SK-N-MC (cell line): Measurements from ENCODE around the gene PPP1R7.

Experiments
- DNase-seq: peaks from one replicate; pipeline ENCODE4 v3.0.0-alpha.2; 2011; ENCODE audit warnings: low read depth, low spot score
- H3K27ac ChIP-seq: fragments of 200-600 bp; sonication (generic); 2 replicates; pipeline ENCODE4 v1.5.1; 2016; ENCODE audit warnings: mixed run types
- H3K36me3 ChIP-seq: fragments of 200-600 bp; sonication (generic); 2 replicates; pipeline ENCODE4 v1.6.1; 2017; ENCODE audit warnings: antibody characterized with exemption, low read length, mixed read lengths; ENCODE audit not compliant: insufficient read depth
- H3K4me3 ChIP-seq: fragments of 200-600 bp; sonication (generic); 2 replicates; pipeline ENCODE4 v1.5.1; 2016
- H3K9ac ChIP-seq: fragments of 200-600 bp; sonication (generic); 2 replicates; pipeline ENCODE4 v1.8.0; 2017; ENCODE audit warnings: mixed run types, mixed read lengths; ENCODE audit not compliant: insufficient read length
- H3K9me3 ChIP-seq: fragments of 200-600 bp; sonication (generic); 2 replicates; pipeline ENCODE4 v1.6.1; 2017; ENCODE audit warnings: low read depth, mild to moderate bottlenecking, antibody characterized with exemption, low read length, moderate library complexity, mixed read lengths
- EZH2 ChIP-seq: fragments of 200-600 bp; sonication (generic); IDR thresholded peaks from one replicate; pipeline ENCODE4 v1.6.1; 2017; ENCODE audit warnings: antibody characterized with exemption
- FOXP2 ChIP-seq: optimal IDR thresholded peaks from 2 replicates; pipeline ENCODE3; 2011; ENCODE audit warnings: mild to moderate bottlenecking, moderate library complexity; ENCODE audit not compliant: insufficient read depth; ENCODE audit errors: extremely low read length, control extremely low read depth
- POLR2AphosphoS5 ChIP-seq: IDR thresholded peaks from 2 replicates; pipeline ENCODE4 v1.6.1; 2012; ENCODE audit warnings: mild to moderate bottlenecking, low read depth, low read length, borderline replicate concordance

The PPP1R7 gene

GRCh38 chr2:241179899-241180298 lies 29.6 kb downstream of the PPP1R7 start:
- TF ChIP-seq FOXP2 (no peak), POLR2AphosphoS5 (no peak), EZH2 (no peak)
- Histone ChIP-seq H3K9me3 (no peaks in the 10 kb centered on the region), H3K9ac (no peak overlapping the region), H3K36me3 (no peaks in the 10 kb centered on the region; the same call in 1 of the 2 replicates), H3K4me3 (no peak overlapping the region), H3K27ac (no peak overlapping the region)
- DNase-seq, result no peak

- H3K9ac ChIP-seq, result no peak overlapping the region
- H3K36me3 ChIP-seq, result no peaks in the 10 kb centered on the region; the same call in 1 of the 2 replicates
- TF ChIP-seq FOXP2, result no peak
- no peak for TF ChIP-seq POLR2AphosphoS5
- no peak for TF ChIP-seq EZH2
- no peak overlapping the region for H3K4me3 ChIP-seq
- H3K27ac ChIP-seq, result no peak overlapping the region
- H3K9me3 ChIP-seq, result no peaks in the 10 kb centered on the region
- DNase-seq, result no peak
These were observed 30.2 kb downstream of the PPP1R7 start for GRCh38 chr2:241180495-241180894.

- Histone ChIP-seq H3K9ac (no peak overlapping the region), H3K4me3 (no peak overlapping the region), H3K27ac (no peak overlapping the region), H3K9me3 (no peaks in the 10 kb centered on the region), H3K36me3 (no peaks in the 10 kb centered on the region)
- no peak for DNase-seq
- no peak for TF ChIP-seq EZH2
- no peak for TF ChIP-seq FOXP2
- TF ChIP-seq POLR2AphosphoS5, result no peak
These were observed 31.9 kb downstream of the PPP1R7 start for GRCh38 chr2:241182126-241182525.

GRCh38 chr2:241182531-241183133 lies 32.4 kb downstream of the PPP1R7 start:
- Histone ChIP-seq H3K9ac (no peak overlapping the region), H3K9me3 (no peaks in the 10 kb centered on the region), H3K36me3 (no peaks in the 10 kb centered on the region), H3K27ac (no peak overlapping the region), H3K4me3 (no peak overlapping the region)
- TF ChIP-seq EZH2 (no peak), POLR2AphosphoS5 (no peak), FOXP2 (no peak)
- DNase-seq, result no peak

- H3K27ac ChIP-seq, result no peak overlapping the region
- no peak overlapping the region for H3K9ac ChIP-seq
- no peak for DNase-seq
- no peak overlapping the region for H3K4me3 ChIP-seq
- no peaks in the 10 kb centered on the region for H3K9me3 ChIP-seq
- H3K36me3 ChIP-seq, result no peaks in the 10 kb centered on the region
- no peak for TF ChIP-seq POLR2AphosphoS5
- no peak for TF ChIP-seq EZH2
- TF ChIP-seq FOXP2, result no peak
These were observed 33.0 kb downstream of the PPP1R7 start for GRCh38 chr2:241183221-241183620.

GRCh38 chr2:241184901-241185300 lies 34.6 kb downstream of the PPP1R7 start:
- Histone ChIP-seq H3K4me3 (no peak overlapping the region), H3K36me3 (no peaks in the 10 kb centered on the region), H3K9ac (no peak overlapping the region), H3K27ac (no peak overlapping the region), H3K9me3 (no peaks in the 10 kb centered on the region)
- TF ChIP-seq POLR2AphosphoS5 (no peak), FOXP2 (no peak), EZH2 (no peak)
- DNase-seq, result no peak

GRCh38 chr2:241185961-241186360 lies 35.7 kb downstream of the PPP1R7 start:
- no peak overlapping the region for H3K27ac ChIP-seq
- H3K36me3 ChIP-seq, result no peaks in the 10 kb centered on the region
- H3K9ac ChIP-seq, result no peak overlapping the region
- no peak for DNase-seq
- no peaks in the 10 kb centered on the region for H3K9me3 ChIP-seq
- TF ChIP-seq EZH2 (no peak), FOXP2 (no peak), POLR2AphosphoS5 (no peak)
- no peak overlapping the region for H3K4me3 ChIP-seq

- no peaks in the 10 kb centered on the region for H3K36me3 ChIP-seq
- peak; percentile 14 for DNase-seq
- peak overlapping the region; percentile 19; the same call in 1 of the 2 replicates for H3K27ac ChIP-seq
- H3K9me3 ChIP-seq, result no peaks in the 10 kb centered on the region
- H3K9ac ChIP-seq, result no peak overlapping the region
- H3K4me3 ChIP-seq, result peak overlapping the region; percentile 56
- TF ChIP-seq FOXP2 (no peak), EZH2 (no peak), POLR2AphosphoS5 (no peak)
These were observed 37.0 kb downstream of the PPP1R7 start for GRCh38 chr2:241187101-241187917.
